Measurements from ENCODE around the gene ITGA11. TPM values are rescaled to one million over a fixed set of nuclear protein-coding genes. Genes with fewer than 3 reads are reported as not detected.

ITGA11 gene
- total and polyA plus RNA-seq, 2 experiments from 2014 or later: 0.03 to 0.40 TPM

- peaks cover 19% of the 10 kb centered on the region for H3K4me1 ChIP-seq (ENCODE audit: insufficient read depth)
- H4K20me1 ChIP-seq (replicated peaks; ENCODE audit: insufficient read depth): no peaks in the 10 kb centered on the region
- no peaks in the 10 kb centered on the region for H3K79me2 ChIP-seq (replicated peaks; ENCODE audit: insufficient read depth)
- no peak overlapping the region for H3K4me3 Mint-ChIP-seq
- DNase-seq (ENCODE audit: low spot score) (no peak), ATAC-seq (no peak)
- H3K27me3 Mint-ChIP-seq (ENCODE audit: insufficient read depth, low read depth, poor library complexity): peaks cover 12% of the 10 kb centered on the region
- no peak overlapping the region for H3K27ac Mint-ChIP-seq
- H3K36me3 Mint-ChIP-seq (ENCODE audit: low read depth): no peaks in the 10 kb centered on the region
- no peak overlapping the region for H3K4me2 ChIP-seq
- no peak overlapping the region for H3K27ac ChIP-seq (ENCODE audit: low read depth)
- TF ChIP-seq NANOG (IDR thresholded peaks at IDR 0.05; ENCODE audit: borderline replicate concordance) (no peak), EZH2phosphoT487 (IDR thresholded peaks at IDR 0.05; ENCODE audit: unreplicated experiment) (no peak), POLR2AphosphoS5 (IDR thresholded peaks at IDR 0.05; ENCODE audit: low read depth) (no peak), JUNB (IDR thresholded peaks at IDR 0.05; ENCODE audit: unreplicated experiment) (no peak), CREB1 (CRISPR knock-in tag; IDR thresholded peaks at IDR 0.05; ENCODE audit: low read depth) (no peak), ZNF114 (CRISPR knock-in tag; IDR thresholded peaks at IDR 0.05) (no peak), EZH2 (IDR thresholded peaks at IDR 0.05; ENCODE audit: low read depth, unreplicated experiment) (no peak), STAT1 (IDR thresholded peaks at IDR 0.05; ENCODE audit: unreplicated experiment) (no peak), ZNF331 (CRISPR knock-in tag; IDR thresholded peaks at IDR 0.05; ENCODE audit: low read depth) (no peak), REST (IDR thresholded peaks at IDR 0.05; ENCODE audit: unreplicated experiment) (no peak), ETS1 (IDR thresholded peaks at IDR 0.05) (no peak)
- TF ChIP-seq, protein P1, sequence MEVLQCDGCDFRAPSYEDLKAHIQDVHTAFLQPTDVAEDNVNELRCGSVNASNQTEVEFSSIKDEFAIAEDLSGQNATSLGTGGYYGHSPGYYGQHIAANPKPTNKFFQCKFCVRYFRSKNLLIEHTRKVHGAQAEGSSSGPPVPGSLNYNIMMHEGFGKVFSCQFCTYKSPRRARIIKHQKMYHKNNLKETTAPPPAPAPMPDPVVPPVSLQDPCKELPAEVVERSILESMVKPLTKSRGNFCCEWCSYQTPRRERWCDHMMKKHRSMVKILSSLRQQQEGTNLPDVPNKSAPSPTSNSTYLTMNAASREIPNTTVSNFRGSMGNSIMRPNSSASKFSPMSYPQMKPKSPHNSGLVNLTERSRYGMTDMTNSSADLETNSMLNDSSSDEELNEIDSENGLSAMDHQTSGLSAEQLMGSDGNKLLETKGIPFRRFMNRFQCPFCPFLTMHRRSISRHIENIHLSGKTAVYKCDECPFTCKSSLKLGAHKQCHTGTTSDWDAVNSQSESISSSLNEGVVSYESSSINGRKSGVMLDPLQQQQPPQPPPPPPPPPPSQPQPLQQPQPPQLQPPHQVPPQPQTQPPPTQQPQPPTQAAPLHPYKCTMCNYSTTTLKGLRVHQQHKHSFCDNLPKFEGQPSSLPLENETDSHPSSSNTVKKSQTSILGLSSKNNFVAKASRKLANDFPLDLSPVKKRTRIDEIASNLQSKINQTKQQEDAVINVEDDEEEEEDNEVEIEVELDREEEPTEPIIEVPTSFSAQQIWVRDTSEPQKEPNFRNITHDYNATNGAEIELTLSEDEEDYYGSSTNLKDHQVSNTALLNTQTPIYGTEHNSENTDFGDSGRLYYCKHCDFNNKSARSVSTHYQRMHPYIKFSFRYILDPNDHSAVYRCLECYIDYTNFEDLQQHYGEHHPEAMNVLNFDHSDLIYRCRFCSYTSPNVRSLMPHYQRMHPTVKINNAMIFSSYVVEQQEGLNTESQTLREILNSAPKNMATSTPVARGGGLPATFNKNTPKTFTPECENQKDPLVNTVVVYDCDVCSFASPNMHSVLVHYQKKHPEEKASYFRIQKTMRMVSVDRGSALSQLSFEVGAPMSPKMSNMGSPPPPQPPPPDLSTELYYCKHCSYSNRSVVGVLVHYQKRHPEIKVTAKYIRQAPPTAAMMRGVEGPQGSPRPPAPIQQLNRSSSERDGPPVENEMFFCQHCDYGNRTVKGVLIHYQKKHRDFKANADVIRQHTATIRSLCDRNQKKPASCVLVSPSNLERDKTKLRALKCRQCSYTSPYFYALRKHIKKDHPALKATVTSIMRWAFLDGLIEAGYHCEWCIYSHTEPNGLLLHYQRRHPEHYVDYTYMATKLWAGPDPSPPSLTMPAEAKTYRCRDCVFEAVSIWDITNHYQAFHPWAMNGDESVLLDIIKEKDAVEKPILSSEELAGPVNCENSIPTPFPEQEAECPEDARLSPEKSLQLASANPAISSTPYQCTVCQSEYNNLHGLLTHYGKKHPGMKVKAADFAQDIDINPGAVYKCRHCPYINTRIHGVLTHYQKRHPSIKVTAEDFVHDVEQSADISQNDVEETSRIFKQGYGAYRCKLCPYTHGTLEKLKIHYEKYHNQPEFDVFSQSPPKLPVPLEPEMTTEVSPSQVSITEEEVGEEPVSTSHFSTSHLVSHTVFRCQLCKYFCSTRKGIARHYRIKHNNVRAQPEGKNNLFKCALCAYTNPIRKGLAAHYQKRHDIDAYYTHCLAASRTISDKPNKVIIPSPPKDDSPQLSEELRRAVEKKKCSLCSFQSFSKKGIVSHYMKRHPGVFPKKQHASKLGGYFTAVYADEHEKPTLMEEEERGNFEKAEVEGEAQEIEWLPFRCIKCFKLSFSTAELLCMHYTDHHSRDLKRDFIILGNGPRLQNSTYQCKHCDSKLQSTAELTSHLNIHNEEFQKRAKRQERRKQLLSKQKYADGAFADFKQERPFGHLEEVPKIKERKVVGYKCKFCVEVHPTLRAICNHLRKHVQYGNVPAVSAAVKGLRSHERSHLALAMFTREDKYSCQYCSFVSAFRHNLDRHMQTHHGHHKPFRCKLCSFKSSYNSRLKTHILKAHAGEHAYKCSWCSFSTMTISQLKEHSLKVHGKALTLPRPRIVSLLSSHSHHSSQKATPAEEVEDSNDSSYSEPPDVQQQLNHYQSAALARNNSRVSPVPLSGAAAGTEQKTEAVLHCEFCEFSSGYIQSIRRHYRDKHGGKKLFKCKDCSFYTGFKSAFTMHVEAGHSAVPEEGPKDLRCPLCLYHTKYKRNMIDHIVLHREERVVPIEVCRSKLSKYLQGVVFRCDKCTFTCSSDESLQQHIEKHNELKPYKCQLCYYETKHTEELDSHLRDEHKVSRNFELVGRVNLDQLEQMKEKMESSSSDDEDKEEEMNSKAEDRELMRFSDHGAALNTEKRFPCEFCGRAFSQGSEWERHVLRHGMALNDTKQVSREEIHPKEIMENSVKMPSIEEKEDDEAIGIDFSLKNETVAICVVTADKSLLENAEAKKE (CRISPR knock-in tag; IDR thresholded peaks at IDR 0.05): no peak
- TF ChIP-seq, protein P2, sequence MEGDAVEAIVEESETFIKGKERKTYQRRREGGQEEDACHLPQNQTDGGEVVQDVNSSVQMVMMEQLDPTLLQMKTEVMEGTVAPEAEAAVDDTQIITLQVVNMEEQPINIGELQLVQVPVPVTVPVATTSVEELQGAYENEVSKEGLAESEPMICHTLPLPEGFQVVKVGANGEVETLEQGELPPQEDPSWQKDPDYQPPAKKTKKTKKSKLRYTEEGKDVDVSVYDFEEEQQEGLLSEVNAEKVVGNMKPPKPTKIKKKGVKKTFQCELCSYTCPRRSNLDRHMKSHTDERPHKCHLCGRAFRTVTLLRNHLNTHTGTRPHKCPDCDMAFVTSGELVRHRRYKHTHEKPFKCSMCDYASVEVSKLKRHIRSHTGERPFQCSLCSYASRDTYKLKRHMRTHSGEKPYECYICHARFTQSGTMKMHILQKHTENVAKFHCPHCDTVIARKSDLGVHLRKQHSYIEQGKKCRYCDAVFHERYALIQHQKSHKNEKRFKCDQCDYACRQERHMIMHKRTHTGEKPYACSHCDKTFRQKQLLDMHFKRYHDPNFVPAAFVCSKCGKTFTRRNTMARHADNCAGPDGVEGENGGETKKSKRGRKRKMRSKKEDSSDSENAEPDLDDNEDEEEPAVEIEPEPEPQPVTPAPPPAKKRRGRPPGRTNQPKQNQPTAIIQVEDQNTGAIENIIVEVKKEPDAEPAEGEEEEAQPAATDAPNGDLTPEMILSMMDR (conservative IDR thresholded peaks at IDR 0.05; ENCODE audit: low read depth in 2 of 2): no peak
- no peaks in the 10 kb centered on the region for H3K9me2 ChIP-seq (ENCODE audit: insufficient read depth)
- H2AFZ ChIP-seq: no peak overlapping the region
- no peaks in the 10 kb centered on the region for H3K9me3 Mint-ChIP-seq
- no peak overlapping the region for H3K4me3 ChIP-seq
- no peaks in the 10 kb centered on the region for H3F3A ChIP-seq (replicated peaks; ENCODE audit: low read depth)
- peaks cover 47% of the 10 kb centered on the region for H3K4me1 Mint-ChIP-seq
- H3K27me3 ChIP-seq (ENCODE audit: insufficient read depth): no peaks in the 10 kb centered on the region
- H3K36me3 ChIP-seq (ENCODE audit: insufficient read depth): no peaks in the 10 kb centered on the region
These were observed 103.5 kb downstream of the ITGA11 start for GRCh38 chr15:68328443-68328842.

Measured in GM23338 (cell line).